SJCRH30 (cell line): ENCODE data around the gene UBE2L3. TPM values are rescaled to one million over a fixed set of nuclear protein-coding genes. Genes with fewer than 3 reads are reported as not detected.
A peak's percentile ranks its signal among the peaks of the same experiment; 100 is the strongest.
"Not testable (repeated sequence)": the region's sequence is repeated elsewhere in the genome, so short reads cannot be mapped to it uniquely, and the experiment has no call there.

ENCODE experiments used
- DNase-seq, 2 experiments: peaks; one replicate each; pipeline ENCODE4 v3.0.0-alpha.2; 2015 to 2020
- H3K27ac ChIP-seq: fragments of 250-450 bp; sonication (Bioruptor Pico); 2 replicates; pipeline ENCODE4 v1.5.1; 2020; ENCODE audit warnings: mild to moderate bottlenecking, moderate library complexity
- H3K27me3 ChIP-seq: fragments of 250-450 bp; sonication (Bioruptor Pico); 2 replicates; pipeline ENCODE4 v1.5.1; 2020; ENCODE audit warnings: mild to moderate bottlenecking, moderate library complexity
- H3K36me3 ChIP-seq: fragments of 250-450 bp; sonication (Bioruptor Pico); 2 replicates; pipeline ENCODE4 v1.5.1; 2020; ENCODE audit warnings: mild to moderate bottlenecking, moderate library complexity
- H3K4me1 ChIP-seq: fragments of 250-450 bp; sonication (Bioruptor Pico); 2 replicates; pipeline ENCODE4 v1.5.1; 2020; ENCODE audit warnings: mild to moderate bottlenecking, moderate library complexity
- H3K4me3 ChIP-seq: fragments of 250-450 bp; sonication (Bioruptor Pico); 2 replicates; pipeline ENCODE4 v1.5.1; 2020; ENCODE audit warnings: mild to moderate bottlenecking, moderate library complexity
- H3K9me3 ChIP-seq: fragments of 250-450 bp; sonication (Bioruptor Pico); replicated peaks from 2 replicates; pipeline ENCODE4 v1.5.1; 2020; ENCODE audit warnings: mild to moderate bottlenecking, moderate library complexity
- total RNA-seq: library from RNA; depleted of rRNA; stranded (reverse); fragments of >200 nt; shearing (Covaris generic); gene quantifications from 2 replicates; pipeline ENCODE4 v1.2.3, GENCODE V29; 2014

Gene UBE2L3
- total RNA-seq, 1 experiment from 2014 or later: 102 TPM

DNA sequence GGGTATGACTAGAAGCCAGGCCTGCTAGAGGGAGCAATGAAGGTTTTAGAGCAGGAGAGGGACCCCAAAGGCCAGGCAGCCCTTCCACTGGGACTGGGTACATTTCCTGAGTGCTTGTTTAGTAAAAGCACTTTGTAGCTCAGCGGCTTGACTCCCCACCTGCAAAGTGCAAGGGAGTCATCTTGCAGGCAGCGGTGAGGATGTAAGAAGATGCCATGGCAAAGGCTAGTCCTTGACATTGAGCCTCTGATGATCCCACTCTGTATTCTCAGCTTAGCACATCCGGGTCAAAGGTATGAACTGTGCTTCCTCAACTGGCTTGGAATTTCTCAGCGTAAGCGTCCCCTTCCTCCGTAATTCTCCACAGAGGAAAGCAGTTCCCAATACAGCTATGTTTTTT, 3.1 kb upstream of the UBE2L3 start:
- DNase-seq: no peak
- H3K27me3 ChIP-seq: no peaks in the 10 kb centered on the region
- no peaks in the 10 kb centered on the region for H3K9me3 ChIP-seq
- no peak overlapping the region for H3K27ac ChIP-seq
- peaks cover 3% of the 10 kb centered on the region; the same call in 1 of the 2 replicates for H3K4me1 ChIP-seq
- no peak overlapping the region for H3K4me3 ChIP-seq
- H3K36me3 ChIP-seq: peaks cover 1% of the 10 kb centered on the region; the same call in 1 of the 2 replicates

DNA sequence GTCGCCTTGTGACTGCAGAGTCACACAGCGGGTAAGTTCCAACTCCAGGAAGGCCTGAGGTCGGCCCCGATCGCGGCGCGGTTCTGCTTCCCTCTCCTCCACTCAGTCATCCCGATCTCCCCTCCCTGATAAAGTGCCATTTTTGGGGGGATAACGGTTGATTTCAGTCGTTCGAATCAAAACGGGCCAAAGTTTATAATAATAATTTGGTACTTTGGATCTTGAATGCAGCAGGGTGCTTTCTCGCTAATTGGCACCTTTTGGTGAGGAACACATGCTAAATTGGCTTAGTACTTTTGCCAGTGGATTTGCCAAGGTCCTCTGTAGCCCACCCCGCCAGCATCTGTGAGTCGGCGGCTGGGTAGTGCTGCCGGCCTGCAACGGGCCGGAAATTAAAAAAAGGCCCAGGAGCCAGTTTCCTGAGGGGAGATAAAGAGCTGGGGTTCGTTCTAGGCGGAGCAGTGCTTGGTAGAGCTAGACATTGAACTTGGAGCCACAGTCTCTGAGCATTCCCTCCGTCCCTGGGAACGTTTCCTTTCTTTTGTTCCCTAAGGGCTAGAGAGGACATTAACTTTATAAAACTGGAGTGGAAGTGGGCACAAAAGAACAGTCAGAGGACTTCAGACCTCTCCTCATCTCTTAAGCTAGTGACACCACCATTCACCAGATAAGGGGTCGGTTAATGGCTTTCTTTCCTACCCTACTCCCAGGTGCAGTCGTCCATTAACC, 997 bp downstream of the UBE2L3 start:
- H3K4me3 ChIP-seq: peak overlapping the region; percentile 95
- peaks cover 3% of the 10 kb centered on the region; the same call in 1 of the 2 replicates for H3K4me1 ChIP-seq
- no peaks in the 10 kb centered on the region for H3K9me3 ChIP-seq
- peak; percentile 41 to 56 for DNase-seq
- H3K27ac ChIP-seq: peak overlapping the region; percentile 87
- no peaks in the 10 kb centered on the region for H3K27me3 ChIP-seq
- H3K36me3 ChIP-seq: peaks cover 18% of the 10 kb centered on the region

GRCh38 chr22:21569076-21569427, 1.5 kb downstream of the UBE2L3 start:
- Histone ChIP-seq H3K36me3 (peaks cover 18% of the 10 kb centered on the region), H3K27ac (peak overlapping the region; percentile 87), H3K4me3 (peak overlapping the region; percentile 95)
- H3K4me1 ChIP-seq, DNase-seq, H3K27me3 ChIP-seq, H3K9me3 ChIP-seq: not testable (repeated sequence)

GRCh38 chr22:21569459-21570170, 2.1 kb downstream of the UBE2L3 start:
- Histone ChIP-seq H3K4me3 (no peak overlapping the region), H3K4me1 (peaks cover 13% of the 10 kb centered on the region), H3K9me3 (no peaks in the 10 kb centered on the region), H3K27me3 (no peaks in the 10 kb centered on the region), H3K27ac (no peak overlapping the region), H3K36me3 (peaks cover 18% of the 10 kb centered on the region)
- no peak for DNase-seq

DNA sequence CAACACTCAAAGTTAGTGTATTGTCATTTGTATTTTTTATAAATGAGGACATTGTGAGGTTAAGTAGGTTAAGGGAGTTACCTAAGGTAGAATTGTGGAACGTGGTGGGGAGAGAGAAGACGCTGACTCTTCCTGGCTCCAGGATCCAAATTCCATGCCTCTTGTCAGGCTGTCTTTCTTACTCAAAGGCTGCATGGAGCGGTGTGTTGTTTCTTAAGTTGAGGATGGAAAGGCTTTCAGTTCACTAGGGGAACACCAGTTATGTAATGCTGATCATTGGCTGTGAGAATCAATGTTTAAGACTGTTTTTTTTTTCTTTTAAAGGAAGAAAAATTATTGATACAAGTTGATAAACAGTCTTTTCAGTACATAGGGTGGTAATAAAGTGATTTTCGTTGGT, 2.9 kb downstream of the UBE2L3 start:
- H3K4me3 ChIP-seq: no peak overlapping the region
- H3K36me3 ChIP-seq: peaks cover 18% of the 10 kb centered on the region
- peaks cover 16% of the 10 kb centered on the region for H3K4me1 ChIP-seq
- no peak overlapping the region for H3K27ac ChIP-seq
- H3K9me3 ChIP-seq: no peaks in the 10 kb centered on the region
- H3K27me3 ChIP-seq: no peaks in the 10 kb centered on the region
- DNase-seq: no peak

DNA sequence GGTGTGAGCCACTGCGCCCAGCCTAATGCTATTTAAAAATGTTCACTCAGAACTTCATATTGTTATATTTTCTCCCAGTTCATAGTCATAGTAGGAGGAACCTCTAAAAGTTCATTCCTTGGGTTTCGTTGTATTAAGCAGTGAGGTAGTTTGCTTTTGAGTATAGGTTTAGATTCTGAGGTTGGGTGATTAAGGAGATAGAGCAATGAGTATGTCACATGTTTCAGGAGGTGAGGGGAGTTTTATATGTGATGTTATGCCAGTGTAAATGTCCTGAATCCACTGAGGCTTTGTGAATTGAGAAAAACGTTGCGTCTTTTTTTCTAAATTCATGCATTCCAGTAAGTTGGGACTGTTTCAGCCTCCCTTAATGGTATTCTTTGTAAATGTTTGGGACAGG, 4.2 kb downstream of the UBE2L3 start:
- no peaks in the 10 kb centered on the region for H3K27me3 ChIP-seq
- DNase-seq: no peak
- no peak overlapping the region for H3K27ac ChIP-seq
- peaks cover 16% of the 10 kb centered on the region for H3K4me1 ChIP-seq
- H3K4me3 ChIP-seq: no peak overlapping the region
- H3K9me3 ChIP-seq: no peaks in the 10 kb centered on the region
- peaks cover 18% of the 10 kb centered on the region for H3K36me3 ChIP-seq

- no peak for DNase-seq
- Histone ChIP-seq H3K36me3 (peaks cover 18% of the 10 kb centered on the region), H3K27ac (no peak overlapping the region), H3K4me3 (no peak overlapping the region), H3K9me3 (no peaks in the 10 kb centered on the region), H3K4me1 (peaks cover 16% of the 10 kb centered on the region), H3K27me3 (no peaks in the 10 kb centered on the region)
These were observed 5.8 kb downstream of the UBE2L3 start for GRCh38 chr22:21573293-21573734.

- no peak overlapping the region for H3K27ac ChIP-seq
- no peak overlapping the region for H3K4me3 ChIP-seq
- no peaks in the 10 kb centered on the region for H3K27me3 ChIP-seq
- H3K4me1 ChIP-seq: peaks cover 14% of the 10 kb centered on the region
- peaks cover 22% of the 10 kb centered on the region for H3K36me3 ChIP-seq
- DNase-seq: no peak
- no peaks in the 10 kb centered on the region for H3K9me3 ChIP-seq
These were observed 6.4 kb downstream of the UBE2L3 start for GRCh38 chr22:21573750-21574494.

- H3K27ac ChIP-seq: no peak overlapping the region
- peaks cover 5% of the 10 kb centered on the region for H3K4me1 ChIP-seq
- no peaks in the 10 kb centered on the region for H3K9me3 ChIP-seq
- H3K4me3 ChIP-seq: no peak overlapping the region
- no peaks in the 10 kb centered on the region for H3K27me3 ChIP-seq
- DNase-seq: no peak
- peaks cover 15% of the 10 kb centered on the region; the same call in 1 of the 2 replicates for H3K36me3 ChIP-seq
These were observed 11.9 kb downstream of the UBE2L3 start for GRCh38 chr22:21579474-21579851.

GRCh38 chr22:21580623-21581007, 13.1 kb downstream of the UBE2L3 start:
- H3K4me1 ChIP-seq, H3K4me3 ChIP-seq, H3K27ac ChIP-seq, H3K27me3 ChIP-seq, H3K9me3 ChIP-seq, DNase-seq: not testable (repeated sequence)
- peaks cover 15% of the 10 kb centered on the region; the same call in 1 of the 2 replicates for H3K36me3 ChIP-seq

DNA sequence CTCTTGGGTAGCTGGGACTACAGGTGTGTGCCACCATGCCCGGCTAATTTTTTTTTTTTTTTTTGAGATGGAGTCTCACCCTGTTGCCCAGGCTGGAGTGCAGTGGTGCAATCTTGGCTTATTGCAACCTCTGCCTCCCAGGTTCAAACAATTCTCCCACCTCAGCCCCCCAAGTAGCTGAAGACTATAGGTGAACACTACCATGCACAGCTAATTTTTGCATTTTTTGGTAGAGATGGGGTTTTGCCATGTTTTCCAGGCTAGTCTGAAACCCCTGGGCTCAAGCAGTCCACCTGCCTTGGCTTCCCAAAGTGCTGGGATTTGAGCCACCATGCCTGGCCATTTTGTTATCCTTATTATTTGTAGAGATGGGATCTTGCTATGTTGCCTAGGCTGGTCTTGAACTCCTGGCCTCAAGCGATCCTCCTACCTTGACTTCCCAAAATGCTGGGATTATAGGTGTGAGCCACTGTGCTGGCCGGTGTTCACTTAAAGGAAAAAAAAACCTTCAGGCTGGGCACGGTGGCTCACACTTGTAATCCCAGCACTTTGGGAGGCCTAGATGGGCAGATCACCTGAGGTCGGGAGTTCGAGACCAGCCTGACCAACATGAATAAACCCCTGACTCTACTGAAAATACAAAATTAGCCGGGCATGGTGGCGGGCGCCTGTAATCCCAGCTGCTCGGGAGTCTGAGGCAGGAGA, 13.6 kb downstream of the UBE2L3 start:
- H3K27me3 ChIP-seq, H3K27ac ChIP-seq, H3K9me3 ChIP-seq, H3K4me3 ChIP-seq, H3K4me1 ChIP-seq, DNase-seq: not testable (repeated sequence)
- peaks cover 15% of the 10 kb centered on the region; the same call in 1 of the 2 replicates for H3K36me3 ChIP-seq

GRCh38 chr22:21582801-21583740, 15.6 kb downstream of the UBE2L3 start:
- Histone ChIP-seq H3K27me3 (no peaks in the 10 kb centered on the region), H3K9me3 (no peaks in the 10 kb centered on the region), H3K36me3 (peaks cover 20% of the 10 kb centered on the region; the same call in 1 of the 2 replicates), H3K27ac (no peak overlapping the region), H3K4me3 (no peak overlapping the region), H3K4me1 (no peaks in the 10 kb centered on the region)
- DNase-seq: no peak

- Histone ChIP-seq H3K27me3 (no peaks in the 10 kb centered on the region), H3K4me3 (no peak overlapping the region), H3K4me1 (no peaks in the 10 kb centered on the region), H3K27ac (no peak overlapping the region), H3K9me3 (no peaks in the 10 kb centered on the region), H3K36me3 (peaks cover 24% of the 10 kb centered on the region)
- DNase-seq: no peak
These were observed 17.9 kb downstream of the UBE2L3 start for GRCh38 chr22:21585389-21585788.
